HepG2 (cell line): ENCODE measurements around the gene USP7. TPM values are rescaled to one million over a fixed set of nuclear protein-coding genes. Genes with fewer than 3 reads are reported as not detected.

ENCODE experiments used
- ATAC-seq: fragments of 200-7000 bp; cut with Tn5 transposase; 3 replicates; pipeline ENCODE4 v1.9.1; 2020; ENCODE audit warnings: mild to moderate bottlenecking, moderate library complexity
- BruUV-seq: library from RNA; stranded (reverse); fragments of 400-500 nt; replicated peaks from 2 replicates; lab custom pipeline; 2021; lab: Mats Ljungman, UMichigan
- CTCF ChIA-PET: fragments of 300-600 bp; formaldehyde crosslinking; extraction: SDS; loops from one replicate; lab custom pipeline; 2021; ENCODE audit warnings: low total read pairs, inconsistent platforms, low intra/inter-chr PET ratio; lab: Yijun Ruan, JAX
- POLR2A ChIA-PET: fragments of 350-600 bp; sonication (Branson Sonifier 250); formaldehyde crosslinking; loops from one replicate; lab custom pipeline; 2020; ENCODE audit warnings: antibody characterized with exemption, inconsistent platforms; lab: Yijun Ruan, JAX
- DNase-seq: peaks from one replicate; pipeline ENCODE4 v3.0.0-alpha.2; 2015; ENCODE audit warnings: low spot score
- FAIRE-seq: peaks from 3 replicates; lab custom pipeline; 2011; peaks lifted over from hg19 to GRCh38; lab: Jason Lieb, UNC
- H2AFZ ChIP-seq: one replicate; pipeline ENCODE4 v1.6.1; 2011; ENCODE audit warnings: low read length, inconsistent platforms
- H3K27ac ChIP-seq: fragments of 300-600 bp; 3 replicates; pipeline ENCODE4 v1.8.0; 2011; ENCODE audit warnings: mixed run types, mild to moderate bottlenecking, mixed read lengths, low read length, inconsistent platforms; ENCODE audit not compliant: insufficient read depth; ENCODE audit errors: extremely low read length
- H3K27me3 ChIP-seq, 2 experiments: fragments of 200-600 bp in 1 of 2; 2 replicates in 1 of 2; 3 replicates in 1 of 2; pipeline versions ENCODE4 v1.6.0 to v1.8.0; 2011; ENCODE audit warnings: low read length in 2 of 2, mild to moderate bottlenecking in 2 of 2, moderate library complexity in 2 of 2, inconsistent platforms in 1 of 2; ENCODE audit not compliant: insufficient read depth in 2 of 2, control insufficient read depth in 1 of 2
- H3K36me3 ChIP-seq, 2 experiments: fragments of 200-600 bp in 1 of 2; replicated peaks in 1 of 2; 2 replicates in 1 of 2; 3 replicates in 1 of 2; pipeline versions ENCODE4 v1.5.1 to v1.8.0; 2011; ENCODE audit warnings: low read length in 2 of 2, inconsistent platforms in 1 of 2; ENCODE audit not compliant: insufficient read depth in 2 of 2, control insufficient read depth in 1 of 2
- H3K4me1 ChIP-seq: 2 replicates; pipeline ENCODE4 v1.5.1; 2012; ENCODE audit warnings: low read length, inconsistent platforms; ENCODE audit not compliant: insufficient read depth
- H3K4me2 ChIP-seq: 2 replicates; pipeline ENCODE4 v1.6.0; 2011; ENCODE audit warnings: low read depth, low read length, inconsistent platforms
- H3K4me3 ChIP-seq, 3 experiments: fragments of 200-600 bp in 1 of 3; sonication (generic), shearing (Covaris generic) in 1 of 3; replicated peaks in 1 of 3; 2 replicates each; pipeline ENCODE4 v1.5.1; 2011 to 2016; ENCODE audit warnings: low read length in 3 of 3, inconsistent platforms in 2 of 3, low read depth in 2 of 3, mild to moderate bottlenecking in 2 of 3, control low read depth in 1 of 3, mixed read lengths in 1 of 3; ENCODE audit not compliant: insufficient read depth in 1 of 3
- H3K79me2 ChIP-seq: one replicate; pipeline ENCODE4 v1.6.1; 2011; ENCODE audit warnings: low read length, inconsistent platforms; ENCODE audit not compliant: insufficient read depth
- H3K9ac ChIP-seq: 2 replicates; pipeline ENCODE4 v1.6.0; 2011; ENCODE audit warnings: mild to moderate bottlenecking, low read depth, low read length, inconsistent platforms; ENCODE audit not compliant: insufficient read depth
- H3K9me3 ChIP-seq: 2 replicates; pipeline ENCODE4 v1.5.1; 2012; ENCODE audit warnings: mild to moderate bottlenecking, low read length
- H4K20me1 ChIP-seq: 2 replicates; pipeline ENCODE4 v1.6.0; 2011; ENCODE audit warnings: inconsistent platforms, mild to moderate bottlenecking, low read length, moderate library complexity; ENCODE audit not compliant: insufficient read depth
- BORCS8-MEF2B ChIP-seq: sonication (generic); formaldehyde crosslinking; IDR thresholded peaks from 2 replicates; pipeline ENCODE4 v1.8.0; 2022; ENCODE audit warnings: mild to moderate bottlenecking, missing genetic modification reagents
- DNMT1 ChIP-seq: sonication (generic); formaldehyde crosslinking; IDR thresholded peaks from 2 replicates; pipeline ENCODE4 v1.5.1; 2020; ENCODE audit warnings: mild to moderate bottlenecking, missing genetic modification reagents
- LRRFIP1 ChIP-seq: sonication (generic); formaldehyde crosslinking; conservative IDR thresholded peaks from 2 replicates; pipeline ENCODE4 v1.4.0; 2020; ENCODE audit warnings: missing genetic modification reagents
- NFATC3 ChIP-seq: sonication (generic); formaldehyde crosslinking; IDR thresholded peaks from 2 replicates; pipeline ENCODE4 v1.5.1; 2020; ENCODE audit warnings: mild to moderate bottlenecking, missing genetic modification reagents
- ONECUT2 ChIP-seq: sonication (generic); formaldehyde crosslinking; IDR thresholded peaks from 2 replicates; pipeline ENCODE4 v1.4.0; 2020; ENCODE audit warnings: missing genetic modification reagents
- PTBP1 ChIP-seq: fragments of 200-400 bp; formaldehyde crosslinking; IDR thresholded peaks from 2 replicates; pipeline ENCODE4 v1.6.1; 2018; ENCODE audit warnings: low read length, low read depth; ENCODE audit not compliant: poor library complexity, severe bottlenecking
- RBM22 ChIP-seq: fragments of 200-400 bp; formaldehyde crosslinking; optimal IDR thresholded peaks from 2 replicates; pipeline ENCODE3; 2017; ENCODE audit warnings: mild to moderate bottlenecking, low read length, moderate library complexity
- ZBTB7B ChIP-seq: sonication (generic); formaldehyde crosslinking; IDR thresholded peaks from 2 replicates; pipeline ENCODE4 v1.4.0; 2020; ENCODE audit warnings: missing genetic modification reagents
- ZBTB8A ChIP-seq: sonication (generic); formaldehyde crosslinking; IDR thresholded peaks from 2 replicates; pipeline ENCODE4 v1.4.0; 2020; ENCODE audit warnings: mild to moderate bottlenecking, low read depth, missing genetic modification reagents, borderline replicate concordance
- ZMYM4 ChIP-seq: sonication (generic); formaldehyde crosslinking; IDR thresholded peaks from 2 replicates; pipeline ENCODE4 v1.8.1; 2023; ENCODE audit warnings: mild to moderate bottlenecking, missing genetic modification reagents
- ZNF256 ChIP-seq: sonication (generic); formaldehyde crosslinking; conservative IDR thresholded peaks from 2 replicates; pipeline ENCODE4 v1.4.0; 2020; ENCODE audit warnings: missing genetic modification reagents
- ZNF343 ChIP-seq: sonication (generic); formaldehyde crosslinking; IDR thresholded peaks from 2 replicates; pipeline ENCODE4 v1.4.0; 2020; ENCODE audit warnings: mild to moderate bottlenecking, missing genetic modification reagents
- ZNF816 ChIP-seq: sonication (generic); formaldehyde crosslinking; IDR thresholded peaks from 2 replicates; pipeline ENCODE4 v1.8.0; 2022; ENCODE audit warnings: missing genetic modification reagents, mild to moderate bottlenecking, borderline replicate concordance
- WGBS: methylation state at CpG from one replicate; pipeline ENCODE4 v1.1.6; 2017; ENCODE audit warnings: low lambda C conversion rate; 5-methylcytosine and 5-hydroxymethylcytosine counted together
- in situ Hi-C: cut with HindIII; loops from 2 replicates; pipeline ENCODE4 v1.10.0; 2017; ENCODE audit warnings: low pct_unique_long_range_greater_than_20kb; ENCODE audit not compliant: extremely low pct_ligation_motif_present
- intact Hi-C: fragments of 100-400 bp; cut with micrococcal nuclease; formaldehyde crosslinking; loops from one replicate; pipeline ENCODE4 v1.10.0; 2022; ENCODE audit not compliant: unreplicated experiment
- polyA plus RNA-seq, 8 experiments: library from polyadenylated mRNA; depleted of rRNA in 3 of 8; stranded (reverse) in 7 of 8; unstranded in 1 of 8; fragments of >200 nt; fragmentation: Illumina TruSeq in 4 of 8; extraction: Trizol in 4 of 8; gene quantifications; 2 replicates each; pipeline versions ENCODE4 v1.2.1 to v1.2.3, GENCODE V29; 2011 to 2016; ENCODE audit warnings: low read depth in 4 of 8, missing spikeins in 1 of 8, mixed read lengths in 1 of 8; ENCODE audit not compliant: insufficient read depth in 1 of 8
- total RNA-seq, 5 experiments: library from RNA; depleted of rRNA; stranded (reverse); fragments of >200 nt; fragmentation: Illumina TruSeq; extraction: Trizol; gene quantifications; 2 replicates each; pipeline ENCODE4 v1.2.3, GENCODE V29; 2016; ENCODE audit warnings: low read depth in 1 of 5
- TF ChIP-seq, protein P1 (sequence below): sonication (generic); formaldehyde crosslinking; IDR thresholded peaks from 2 replicates; pipeline ENCODE4 v1.4.0; 2020; ENCODE audit warnings: missing genetic modification reagents
- TF ChIP-seq, protein P2 (sequence below): sonication (generic); formaldehyde crosslinking; IDR thresholded peaks from 2 replicates; pipeline ENCODE4 v1.8.1; 2022; ENCODE audit warnings: low read depth, mild to moderate bottlenecking, missing genetic modification reagents

Gene USP7
- total and polyA plus RNA-seq, 2 of the 13 experiments (the other 11 are each of a cell fraction or from before 2014, with no cell fraction given) = 52.5 to 173 TPM

DNA sequence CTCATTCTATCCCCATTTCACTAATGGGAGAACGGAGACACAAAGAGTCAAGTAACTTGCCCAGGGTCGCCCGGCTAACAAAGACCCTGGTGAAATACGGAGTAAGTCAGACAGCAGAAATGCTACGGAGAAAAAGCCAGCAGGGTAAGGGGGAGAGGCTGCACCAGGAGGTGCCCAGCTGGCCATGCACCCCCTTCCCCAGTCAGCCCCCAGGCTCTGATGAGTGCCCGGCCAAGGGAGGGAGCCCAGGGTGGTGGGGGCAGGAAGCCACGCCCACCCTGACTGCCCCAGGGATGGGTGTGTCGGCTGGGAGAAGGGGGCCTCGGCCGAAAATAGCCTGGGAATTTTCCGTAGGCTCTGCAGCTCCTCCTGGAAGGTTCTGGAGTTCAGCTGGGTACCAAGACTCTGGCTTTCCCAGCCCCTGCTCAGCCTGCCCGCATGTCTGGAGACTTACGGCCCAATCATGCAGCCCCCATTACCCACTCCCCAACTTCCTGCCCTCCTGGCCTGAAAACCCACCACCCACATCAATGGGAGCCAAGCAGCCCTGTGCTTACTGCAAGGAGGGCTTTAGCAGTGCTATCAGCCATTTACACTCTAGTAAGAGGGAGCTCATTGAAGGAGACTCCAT is 99.1 kb downstream of the USP7 start:
- peaks cover 51% of the 10 kb centered on the region; the same call in 1 of the 2 replicates for H4K20me1 ChIP-seq
- H3K9ac ChIP-seq = peak overlapping the region; percentile 23
- peak overlapping the region; percentile 91 for H3K4me2 ChIP-seq
- TF ChIP-seq, protein P1, sequence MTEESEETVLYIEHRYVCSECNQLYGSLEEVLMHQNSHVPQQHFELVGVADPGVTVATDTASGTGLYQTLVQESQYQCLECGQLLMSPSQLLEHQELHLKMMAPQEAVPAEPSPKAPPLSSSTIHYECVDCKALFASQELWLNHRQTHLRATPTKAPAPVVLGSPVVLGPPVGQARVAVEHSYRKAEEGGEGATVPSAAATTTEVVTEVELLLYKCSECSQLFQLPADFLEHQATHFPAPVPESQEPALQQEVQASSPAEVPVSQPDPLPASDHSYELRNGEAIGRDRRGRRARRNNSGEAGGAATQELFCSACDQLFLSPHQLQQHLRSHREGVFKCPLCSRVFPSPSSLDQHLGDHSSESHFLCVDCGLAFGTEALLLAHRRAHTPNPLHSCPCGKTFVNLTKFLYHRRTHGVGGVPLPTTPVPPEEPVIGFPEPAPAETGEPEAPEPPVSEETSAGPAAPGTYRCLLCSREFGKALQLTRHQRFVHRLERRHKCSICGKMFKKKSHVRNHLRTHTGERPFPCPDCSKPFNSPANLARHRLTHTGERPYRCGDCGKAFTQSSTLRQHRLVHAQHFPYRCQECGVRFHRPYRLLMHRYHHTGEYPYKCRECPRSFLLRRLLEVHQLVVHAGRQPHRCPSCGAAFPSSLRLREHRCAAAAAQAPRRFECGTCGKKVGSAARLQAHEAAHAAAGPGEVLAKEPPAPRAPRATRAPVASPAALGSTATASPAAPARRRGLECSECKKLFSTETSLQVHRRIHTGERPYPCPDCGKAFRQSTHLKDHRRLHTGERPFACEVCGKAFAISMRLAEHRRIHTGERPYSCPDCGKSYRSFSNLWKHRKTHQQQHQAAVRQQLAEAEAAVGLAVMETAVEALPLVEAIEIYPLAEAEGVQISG (CRISPR knock-in tag) = 0 out of 2 replicates have a peak, but pooled peaks have one; percentile 11
- TF ChIP-seq PTBP1 (no peak), NFATC3 (CRISPR knock-in tag) (0 out of 2 replicates have a peak, but pooled peaks have one; percentile 27), ZMYM4 (no peak), LRRFIP1 (CRISPR knock-in tag) (no peak), ZNF816 (CRISPR knock-in tag) (no peak), ZNF256 (CRISPR knock-in tag) (no peak; the same call in 1 of the 2 replicates), ZNF343 (CRISPR knock-in tag) (no peak), ZBTB7B (CRISPR knock-in tag) (0 out of 2 replicates have a peak, but pooled peaks have one; percentile 11), ZBTB8A (CRISPR knock-in tag) (0 out of 2 replicates have a peak, but pooled peaks have one; percentile 14), RBM22 (peak; percentile 80), BORCS8-MEF2B (CRISPR knock-in tag) (no peak), DNMT1 (peak; percentile 15; the same call in 1 of the 2 replicates), ONECUT2 (CRISPR knock-in tag) (peak; percentile 25; the same call in 1 of the 2 replicates)
- TF ChIP-seq, protein P2, sequence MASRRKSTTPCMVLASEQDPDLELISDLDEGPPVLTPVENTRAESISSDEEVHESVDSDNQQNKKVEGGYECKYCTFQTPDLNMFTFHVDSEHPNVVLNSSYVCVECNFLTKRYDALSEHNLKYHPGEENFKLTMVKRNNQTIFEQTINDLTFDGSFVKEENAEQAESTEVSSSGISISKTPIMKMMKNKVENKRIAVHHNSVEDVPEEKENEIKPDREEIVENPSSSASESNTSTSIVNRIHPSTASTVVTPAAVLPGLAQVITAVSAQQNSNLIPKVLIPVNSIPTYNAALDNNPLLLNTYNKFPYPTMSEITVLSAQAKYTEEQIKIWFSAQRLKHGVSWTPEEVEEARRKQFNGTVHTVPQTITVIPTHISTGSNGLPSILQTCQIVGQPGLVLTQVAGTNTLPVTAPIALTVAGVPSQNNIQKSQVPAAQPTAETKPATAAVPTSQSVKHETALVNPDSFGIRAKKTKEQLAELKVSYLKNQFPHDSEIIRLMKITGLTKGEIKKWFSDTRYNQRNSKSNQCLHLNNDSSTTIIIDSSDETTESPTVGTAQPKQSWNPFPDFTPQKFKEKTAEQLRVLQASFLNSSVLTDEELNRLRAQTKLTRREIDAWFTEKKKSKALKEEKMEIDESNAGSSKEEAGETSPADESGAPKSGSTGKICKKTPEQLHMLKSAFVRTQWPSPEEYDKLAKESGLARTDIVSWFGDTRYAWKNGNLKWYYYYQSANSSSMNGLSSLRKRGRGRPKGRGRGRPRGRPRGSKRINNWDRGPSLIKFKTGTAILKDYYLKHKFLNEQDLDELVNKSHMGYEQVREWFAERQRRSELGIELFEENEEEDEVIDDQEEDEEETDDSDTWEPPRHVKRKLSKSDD = no peak; the same call in 1 of the 2 replicates

More for the DNA sequence above, 99.1 kb downstream of the USP7 start:
- H3K9me3 ChIP-seq = no peaks in the 10 kb centered on the region
- peaks cover 77% of the 10 kb centered on the region for H3K4me1 ChIP-seq
- in situ Hi-C loops (no loop called here), intact Hi-C loops (loop anchor here (5.0 kb wide), 2 partner anchors 187 to 228 kb away; partner anchors contain the start of gene HAPSTR1)
- FAIRE-seq = no peak
- peak overlapping the region; percentile 95 for H3K27ac ChIP-seq
- H3K36me3 ChIP-seq = no peaks in the 10 kb centered on the region; a peak in 1 of 5 replicates
- H3K27me3 ChIP-seq = no peaks in the 10 kb centered on the region; a peak in 1 of 5 replicates
- POLR2A ChIA-PET = interaction anchor here (0.9 to 10.4 kb wide), 13 partner anchors 9 to 227 kb away, joined by 3 to 235 read pairs (median 7); partner anchors contain the start of genes HAPSTR1, LITAFD, PMM2 and TMEM186
- peaks cover 86% of the 10 kb centered on the region for H3K79me2 ChIP-seq
- ATAC-seq = no peak
- no peak for DNase-seq
- no peak overlapping the region for H2AFZ ChIP-seq
- no TSS peak for BruUV-seq
- CTCF ChIA-PET = interaction anchor here (1.4 to 1.9 kb wide), 2 partner anchors 9 to 16 kb away, joined by 7 to 14 read pairs; no protein-coding TSS in a partner anchor
- WGBS = 49% methylated on average over 13 of the region's 13 CpGs
- H3K4me3 ChIP-seq = peak overlapping the region; percentile 2 to 45 (median 22); a peak in 5 of 6 replicates
